Epithelial cell of esophagus (primary cell): ENCODE results near the gene PHF21A.
"Not testable (repeated sequence)": the region's sequence is repeated elsewhere in the genome, so short reads cannot be mapped to it uniquely, and the experiment has no call there.

Experiments
- DNase-seq: peaks from one replicate; pipeline ENCODE4 v3.0.0; 2010; ENCODE audit warnings: low read depth
- H3K4me3 ChIP-seq: 2 replicates; pipeline ENCODE4 v1.5.1; 2011; ENCODE audit warnings: mild to moderate bottlenecking, low read length, control low read depth
- TF ChIP-seq, protein P1 (sequence below): IDR thresholded peaks from 2 replicates; pipeline ENCODE4 v1.5.1; 2011; ENCODE audit warnings: low read depth, mild to moderate bottlenecking, low read length, control low read depth, inconsistent platforms; ENCODE audit not compliant: insufficient read depth; ENCODE audit errors: missing control alignments

Gene PHF21A

GRCh38 chr11:45982656-45983470, 138.4 kb downstream of the PHF21A start:
- TF ChIP-seq, protein P1, sequence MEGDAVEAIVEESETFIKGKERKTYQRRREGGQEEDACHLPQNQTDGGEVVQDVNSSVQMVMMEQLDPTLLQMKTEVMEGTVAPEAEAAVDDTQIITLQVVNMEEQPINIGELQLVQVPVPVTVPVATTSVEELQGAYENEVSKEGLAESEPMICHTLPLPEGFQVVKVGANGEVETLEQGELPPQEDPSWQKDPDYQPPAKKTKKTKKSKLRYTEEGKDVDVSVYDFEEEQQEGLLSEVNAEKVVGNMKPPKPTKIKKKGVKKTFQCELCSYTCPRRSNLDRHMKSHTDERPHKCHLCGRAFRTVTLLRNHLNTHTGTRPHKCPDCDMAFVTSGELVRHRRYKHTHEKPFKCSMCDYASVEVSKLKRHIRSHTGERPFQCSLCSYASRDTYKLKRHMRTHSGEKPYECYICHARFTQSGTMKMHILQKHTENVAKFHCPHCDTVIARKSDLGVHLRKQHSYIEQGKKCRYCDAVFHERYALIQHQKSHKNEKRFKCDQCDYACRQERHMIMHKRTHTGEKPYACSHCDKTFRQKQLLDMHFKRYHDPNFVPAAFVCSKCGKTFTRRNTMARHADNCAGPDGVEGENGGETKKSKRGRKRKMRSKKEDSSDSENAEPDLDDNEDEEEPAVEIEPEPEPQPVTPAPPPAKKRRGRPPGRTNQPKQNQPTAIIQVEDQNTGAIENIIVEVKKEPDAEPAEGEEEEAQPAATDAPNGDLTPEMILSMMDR = no peak
- no peak overlapping the region for H3K4me3 ChIP-seq
- DNase-seq = peak; percentile 75

DNA sequence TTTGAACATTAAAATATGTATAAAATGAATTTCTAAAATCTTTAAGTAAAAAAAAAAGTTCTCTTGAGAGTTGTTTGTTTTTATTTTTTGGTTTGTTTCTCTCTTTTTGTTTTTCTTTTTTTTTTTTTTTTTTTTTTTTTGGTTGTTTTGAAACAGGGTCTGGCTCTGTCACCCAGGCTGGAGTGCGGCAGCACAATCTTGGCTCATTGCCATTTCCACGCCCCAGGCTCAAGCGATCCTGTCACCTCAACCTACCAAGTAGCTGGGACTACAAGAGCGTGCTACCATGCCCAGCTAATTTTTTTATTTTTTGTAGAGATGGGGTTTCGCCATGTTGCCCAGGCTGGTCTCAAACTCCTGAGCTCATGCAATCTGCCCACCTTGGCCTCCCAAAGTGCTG, 139.4 kb downstream of the PHF21A start:
- not testable (repeated sequence) for H3K4me3 ChIP-seq, DNase-seq

DNA sequence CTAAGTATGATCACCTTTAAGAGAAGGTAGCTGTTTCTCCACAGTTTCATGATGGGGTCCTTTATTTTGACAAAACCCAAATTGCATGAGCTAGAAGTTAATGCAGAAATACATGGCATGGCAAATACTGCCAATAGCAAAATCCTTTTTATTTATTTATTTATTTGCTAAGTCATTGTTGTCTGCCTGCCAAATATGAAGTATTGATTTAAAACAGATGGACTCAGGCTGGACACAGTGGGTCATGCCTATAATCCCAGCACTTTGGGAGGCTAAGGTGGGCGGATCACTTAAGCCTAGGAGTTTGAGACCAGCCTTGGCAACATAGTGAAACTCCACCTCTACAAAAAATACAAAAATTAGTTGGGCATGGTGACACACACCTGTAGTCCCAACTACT, 146.4 kb downstream of the PHF21A start:
- no peak overlapping the region for H3K4me3 ChIP-seq
- TF ChIP-seq, protein P1 = no peak
- DNase-seq = no peak

GRCh38 chr11:45973601-45974000, 147.7 kb downstream of the PHF21A start:
- DNase-seq = no peak
- TF ChIP-seq, protein P1 = no peak
- no peak overlapping the region for H3K4me3 ChIP-seq

DNA sequence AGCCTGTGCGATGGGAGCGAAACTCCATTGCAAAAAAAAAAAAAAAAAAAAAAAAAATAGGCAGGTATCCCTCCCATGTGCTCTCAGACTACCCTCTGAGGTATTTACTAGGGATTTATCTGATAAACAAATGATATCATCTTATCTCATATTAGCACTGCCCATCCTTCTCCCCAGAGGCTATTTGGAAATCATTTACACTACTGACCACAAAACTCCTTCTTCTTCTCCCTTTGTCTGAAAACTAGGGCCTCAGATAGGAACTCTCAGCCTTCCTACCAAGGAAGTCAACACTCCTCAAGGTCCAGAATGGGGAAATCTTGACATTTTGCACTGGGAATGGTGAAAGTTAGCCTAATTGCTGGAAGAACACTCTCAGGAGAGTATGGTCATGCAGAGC, 152.4 kb downstream of the PHF21A start:
- no peak for DNase-seq
- TF ChIP-seq, protein P1 = no peak
- H3K4me3 ChIP-seq = no peak overlapping the region

GRCh38 chr11:45967506-45967905, 153.7 kb downstream of the PHF21A start:
- no peak for DNase-seq
- H3K4me3 ChIP-seq = no peak overlapping the region
- TF ChIP-seq, protein P1 = no peak

- peak; percentile 73 for DNase-seq
- TF ChIP-seq, protein P1 = peak; percentile 97
- H3K4me3 ChIP-seq = no peak overlapping the region
Measured at GRCh38 chr11:45964911-45965389, 156.3 kb downstream of the PHF21A start.
